ENCODE results near the gene CLPTM1.
A peak's percentile ranks its signal among the peaks of the same experiment; 100 is the strongest.

CLPTM1 gene

GRCh38 chr19:45011959-45012358, 56.8 kb downstream of the CLPTM1 start:
- DNase-seq (ENCODE audit: low spot score) = no peak

GRCh38 chr19:45016388-45017314, 61.5 kb downstream of the CLPTM1 start:
- DNase-seq (ENCODE audit: low spot score) = no peak

- no peak for DNase-seq (ENCODE audit: low spot score)
These were observed 64.0 kb downstream of the CLPTM1 start for GRCh38 chr19:45019187-45019586.

GRCh38 chr19:45020071-45020470, 64.9 kb downstream of the CLPTM1 start:
- DNase-seq (ENCODE audit: low spot score) = no peak

- DNase-seq (ENCODE audit: low spot score) = no peak
These were observed 66.8 kb downstream of the CLPTM1 start for GRCh38 chr19:45021971-45022370.

GRCh38 chr19:45023048-45023447, 67.9 kb downstream of the CLPTM1 start:
- DNase-seq (ENCODE audit: low spot score) = no peak

GRCh38 chr19:45025264-45025663, 70.1 kb downstream of the CLPTM1 start:
- DNase-seq (ENCODE audit: low spot score) = no peak

GRCh38 chr19:45027371-45027770, 72.2 kb downstream of the CLPTM1 start:
- no peak for DNase-seq (ENCODE audit: low spot score)

GRCh38 chr19:45030825-45031224, 75.6 kb downstream of the CLPTM1 start:
- no peak for DNase-seq (ENCODE audit: low spot score)

GRCh38 chr19:45032421-45032820, 77.2 kb downstream of the CLPTM1 start:
- DNase-seq (ENCODE audit: low spot score) = no peak

GRCh38 chr19:45035755-45036154, 80.6 kb downstream of the CLPTM1 start:
- no peak for DNase-seq (ENCODE audit: low spot score)

GRCh38 chr19:45037393-45038169, 82.4 kb downstream of the CLPTM1 start:
- no peak for DNase-seq (ENCODE audit: low spot score)

GRCh38 chr19:45038931-45039893, 84.0 kb downstream of the CLPTM1 start, which contains the start of gene CLASRP:
CLASRP (plus strand) TSS chr19:45039045; CDS start chr19:45040213, 1,168 bp downstream.
- DNase-seq (ENCODE audit: low spot score) = peak; percentile 93

GRCh38 chr19:45040059-45040771, 85.0 kb downstream of the CLPTM1 start:
- DNase-seq (ENCODE audit: low spot score) = no peak

GRCh38 chr19:45041125-45041524, 85.9 kb downstream of the CLPTM1 start:
- DNase-seq (ENCODE audit: low spot score) = no peak

All from left forelimb (tissue), 1 donor.